NCI-H2227 (cell line): ENCODE results near the gene TNFAIP2.

Experiments used
- DNase-seq: peaks from one replicate; lab custom pipeline; 2025; ENCODE audit not compliant: unreplicated experiment; lab: John Stamatoyannopoulos, UW

The TNFAIP2 gene

DNA sequence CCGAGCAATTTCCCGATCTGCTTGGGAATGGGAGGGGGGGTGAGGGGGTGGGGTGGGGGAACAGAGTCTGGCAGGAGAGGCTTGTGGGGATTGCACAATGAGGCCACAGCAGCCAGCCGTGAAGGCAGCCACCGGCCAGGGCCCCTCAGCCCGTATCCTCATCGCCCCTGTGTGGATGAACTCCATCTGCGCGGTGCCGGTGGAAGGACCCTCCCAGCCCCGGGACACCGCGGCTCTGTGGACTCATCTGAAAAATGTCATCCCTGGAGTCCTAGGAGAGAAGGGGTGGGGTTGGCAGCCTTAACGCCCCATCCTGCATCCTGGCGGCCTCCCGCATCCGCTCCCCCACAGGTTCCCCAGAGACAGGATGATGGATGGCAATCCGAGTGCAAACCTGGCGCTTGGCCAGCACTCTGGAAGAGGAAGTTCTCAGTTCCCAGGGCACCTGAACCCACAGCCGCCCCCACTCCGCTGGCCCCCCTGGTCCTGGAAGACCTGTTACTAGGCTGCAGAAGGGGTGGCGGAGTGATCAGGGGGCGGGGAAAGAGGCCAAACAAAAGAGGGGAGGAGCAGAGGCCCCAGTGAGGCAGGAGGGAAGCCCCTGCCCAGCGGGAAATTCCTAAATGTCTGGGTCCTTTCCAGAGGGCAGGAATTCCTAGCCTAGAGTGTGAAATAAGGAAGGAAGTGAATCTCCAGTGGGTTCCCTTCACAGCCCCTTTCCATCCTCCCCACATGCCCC is 1.2 kb upstream of the TNFAIP2 start:
- peak; percentile 89 for DNase-seq

DNA sequence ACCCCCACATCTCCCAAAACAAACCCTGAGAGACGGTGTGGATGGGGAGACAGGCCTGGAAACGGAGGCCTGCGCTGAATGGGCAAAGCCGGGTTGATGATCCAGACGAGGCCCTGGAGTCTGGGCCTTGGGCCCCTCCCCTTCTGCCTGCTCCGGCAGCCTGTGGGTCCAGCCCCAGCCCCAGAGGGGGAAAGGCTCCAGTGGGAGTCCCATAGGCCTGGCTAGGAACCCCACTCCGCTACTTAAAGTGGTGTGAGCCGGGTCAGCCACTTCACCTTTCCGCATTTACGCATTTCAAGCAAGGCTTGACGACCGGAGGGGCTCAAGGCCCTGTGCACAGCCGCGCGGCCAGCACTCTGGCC is 695 bp upstream of the TNFAIP2 start:
- no peak for DNase-seq

DNA sequence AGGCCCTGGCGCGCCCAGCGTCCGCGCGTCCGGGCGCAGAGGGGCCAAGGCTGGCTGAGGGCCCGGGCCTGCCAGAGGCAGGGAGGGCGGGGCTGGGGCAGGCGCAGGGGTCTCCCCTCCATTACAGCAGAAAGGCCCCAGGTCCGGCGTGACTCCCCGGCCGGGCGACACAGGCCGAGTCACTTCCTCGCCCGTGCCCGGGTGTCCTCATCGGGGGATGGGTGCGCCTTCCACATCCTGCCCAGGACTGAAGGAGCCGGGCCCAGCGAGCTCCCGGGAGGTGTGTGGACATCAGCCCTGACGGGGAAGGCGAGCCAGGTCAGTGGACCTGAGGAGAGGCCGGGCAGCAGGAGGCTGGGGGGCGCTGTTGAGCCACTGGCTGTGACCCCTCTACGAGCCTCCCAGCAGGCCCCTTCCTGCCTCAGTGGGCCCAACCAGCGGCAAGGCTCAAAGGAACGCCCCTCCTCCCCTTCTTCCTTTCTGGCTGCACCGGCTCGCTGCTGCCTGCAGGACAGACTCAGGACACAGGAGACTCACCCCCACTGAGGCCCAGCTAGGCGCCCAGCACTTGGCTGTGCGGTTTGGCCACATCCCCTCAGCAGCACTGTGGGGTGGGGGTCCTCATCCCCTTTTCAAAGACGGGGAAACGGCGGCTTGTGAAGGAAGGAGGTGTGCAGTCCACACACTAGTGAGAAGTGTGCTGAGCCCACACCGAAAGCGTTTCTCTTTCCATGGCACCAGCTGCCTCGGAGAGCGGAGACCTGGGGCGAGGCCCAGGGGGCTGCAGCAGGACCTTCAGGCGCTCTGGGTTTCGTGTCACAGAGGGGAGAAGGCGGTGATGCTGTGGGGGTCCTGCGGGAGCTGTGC is 606 bp downstream of the TNFAIP2 start:
- DNase-seq = no peak

DNA sequence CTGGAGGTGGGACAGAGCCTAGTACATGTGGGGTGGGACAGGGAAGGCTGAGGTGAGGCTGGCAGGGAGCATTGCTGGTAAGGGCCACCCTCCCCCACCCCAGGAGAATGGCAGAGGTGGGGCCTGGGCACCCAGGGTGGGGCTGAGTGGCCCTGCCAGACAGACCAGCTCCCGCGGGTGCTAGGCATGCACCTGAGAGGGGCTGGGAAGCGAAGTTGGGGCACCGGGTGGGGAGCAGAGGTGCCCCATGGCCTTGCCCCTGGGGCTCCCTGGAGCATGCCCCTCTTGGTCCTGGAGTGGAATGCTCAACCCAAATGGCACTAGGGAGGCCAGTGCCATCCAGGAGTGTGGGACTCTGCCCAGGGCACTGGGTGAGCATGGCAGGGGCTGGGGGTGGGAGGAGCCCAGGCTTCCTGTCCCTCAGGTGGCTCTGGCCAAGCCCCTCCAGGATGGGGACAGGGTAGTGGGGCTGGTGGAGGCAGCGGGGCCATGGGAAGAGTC is 1.3 kb downstream of the TNFAIP2 start:
- no peak for DNase-seq

DNA sequence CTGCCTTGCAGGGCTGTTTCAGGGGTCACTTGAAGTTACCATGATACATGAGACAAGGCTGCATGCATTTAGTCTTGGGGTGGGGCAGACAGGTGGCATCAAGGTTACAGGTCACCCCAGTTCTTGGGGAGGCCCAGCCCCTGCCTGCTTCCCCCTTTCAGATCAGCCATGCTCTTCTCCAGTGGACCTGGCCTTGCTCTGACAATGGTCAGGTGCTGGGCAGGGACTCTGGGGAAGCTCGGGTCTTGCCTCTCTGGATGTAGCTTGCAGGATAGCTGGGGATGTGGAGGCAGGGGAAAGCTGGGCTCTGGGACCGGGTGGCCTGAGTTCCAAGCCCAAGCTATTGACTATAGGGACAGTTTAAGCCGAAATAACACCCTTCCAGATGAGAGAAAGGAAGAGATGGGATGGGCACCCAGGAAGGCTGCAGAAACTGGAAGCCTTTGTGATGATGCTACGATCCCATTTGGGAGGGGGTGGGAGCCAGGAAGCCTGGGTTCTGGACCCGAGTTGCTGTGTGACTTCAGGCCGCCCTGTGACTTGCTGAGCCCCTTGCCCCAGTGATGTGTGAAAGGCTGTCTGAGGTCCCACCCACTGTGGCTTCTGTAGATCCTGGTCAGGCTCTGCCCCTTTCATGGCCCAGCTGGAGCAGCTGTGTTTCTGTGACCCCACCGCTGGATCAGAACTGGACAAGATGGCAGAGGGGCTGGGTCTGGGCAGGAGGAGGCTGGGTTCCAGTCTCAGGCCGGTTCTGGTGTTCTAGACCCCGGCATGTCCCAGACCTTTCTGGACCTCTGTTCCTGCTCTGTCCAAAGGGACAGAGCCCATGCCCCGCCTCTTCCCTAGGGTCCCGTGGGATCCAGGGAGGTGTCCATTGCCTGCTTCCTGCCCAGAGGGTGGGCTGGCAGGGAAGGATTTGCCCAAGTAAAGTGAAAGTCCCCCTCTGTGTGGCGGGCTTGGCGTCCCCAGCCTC is 2.1 kb downstream of the TNFAIP2 start:
- no peak for DNase-seq

DNA sequence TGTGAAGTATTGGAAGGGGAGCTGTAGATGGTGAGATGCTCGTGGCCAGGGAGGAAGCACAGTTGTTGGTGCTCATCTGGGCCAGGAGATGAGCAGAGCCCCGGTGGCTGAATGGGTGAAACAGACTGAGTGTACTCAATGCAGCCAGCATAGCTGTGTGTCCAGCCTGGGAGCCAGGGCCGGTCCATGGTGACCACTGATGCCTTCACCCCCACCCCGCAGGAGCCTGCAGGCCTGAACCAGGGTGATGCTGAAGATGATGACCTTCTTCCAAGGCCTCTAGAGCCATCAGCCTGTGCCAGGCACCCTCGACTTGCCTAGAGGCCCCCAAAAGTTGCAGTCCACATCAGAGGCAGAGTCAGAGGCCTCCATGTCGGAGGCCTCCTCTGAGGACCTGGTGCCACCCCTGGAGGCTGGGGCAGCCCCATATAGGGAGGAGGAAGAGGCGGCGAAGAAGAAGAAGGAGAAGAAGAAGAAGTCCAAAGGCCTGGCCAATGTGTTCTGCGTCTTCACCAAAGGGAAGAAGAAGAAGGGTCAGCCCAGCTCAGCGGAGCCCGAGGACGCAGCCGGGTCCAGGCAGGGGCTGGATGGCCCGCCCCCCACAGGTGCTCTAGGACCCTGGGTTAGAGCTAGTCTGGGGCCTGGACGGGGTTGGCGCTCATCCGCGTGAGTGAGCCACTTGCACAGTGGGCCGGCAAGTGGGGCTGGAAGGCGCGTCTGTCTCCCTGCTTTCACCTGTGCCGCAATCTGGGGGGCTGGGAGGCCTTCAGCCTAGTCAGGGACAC is 3.0 kb downstream of the TNFAIP2 start:
- DNase-seq = no peak

DNA sequence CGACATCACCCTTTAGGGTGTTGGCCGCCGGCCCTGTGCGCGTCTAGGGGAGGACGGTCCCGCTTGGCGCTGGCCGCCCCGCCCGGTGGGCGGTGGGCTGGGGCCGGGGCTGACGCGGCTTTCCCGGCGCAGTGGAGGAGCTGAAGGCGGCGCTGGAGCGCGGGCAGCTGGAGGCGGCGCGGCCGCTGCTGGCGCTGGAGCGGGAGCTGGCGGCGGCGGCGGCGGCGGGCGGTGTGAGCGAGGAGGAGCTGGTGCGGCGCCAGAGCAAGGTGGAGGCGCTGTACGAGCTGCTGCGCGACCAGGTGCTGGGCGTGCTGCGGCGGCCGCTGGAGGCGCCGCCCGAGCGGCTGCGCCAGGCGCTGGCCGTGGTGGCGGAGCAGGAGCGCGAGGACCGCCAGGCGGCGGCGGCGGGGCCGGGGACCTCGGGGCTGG is 3.6 kb downstream of the TNFAIP2 start:
- peak; percentile 76 for DNase-seq

DNA sequence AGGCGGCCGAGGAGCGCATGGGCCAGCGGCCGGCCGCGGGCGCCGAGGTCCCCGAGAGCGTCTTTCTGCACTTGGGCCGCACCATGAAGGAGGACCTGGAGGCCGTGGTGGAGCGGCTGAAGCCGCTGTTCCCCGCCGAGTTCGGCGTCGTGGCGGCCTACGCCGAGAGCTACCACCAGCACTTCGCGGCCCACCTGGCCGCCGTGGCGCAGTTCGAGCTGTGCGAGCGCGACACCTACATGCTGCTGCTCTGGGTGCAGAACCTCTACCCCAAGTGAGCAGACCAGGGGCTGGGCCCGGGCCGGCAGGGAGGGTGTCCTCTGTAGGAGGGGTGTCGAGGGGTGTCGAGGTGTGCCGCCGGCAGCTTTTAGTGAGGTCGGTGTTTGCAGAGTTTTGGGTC is 4.1 kb downstream of the TNFAIP2 start:
- no peak for DNase-seq

DNA sequence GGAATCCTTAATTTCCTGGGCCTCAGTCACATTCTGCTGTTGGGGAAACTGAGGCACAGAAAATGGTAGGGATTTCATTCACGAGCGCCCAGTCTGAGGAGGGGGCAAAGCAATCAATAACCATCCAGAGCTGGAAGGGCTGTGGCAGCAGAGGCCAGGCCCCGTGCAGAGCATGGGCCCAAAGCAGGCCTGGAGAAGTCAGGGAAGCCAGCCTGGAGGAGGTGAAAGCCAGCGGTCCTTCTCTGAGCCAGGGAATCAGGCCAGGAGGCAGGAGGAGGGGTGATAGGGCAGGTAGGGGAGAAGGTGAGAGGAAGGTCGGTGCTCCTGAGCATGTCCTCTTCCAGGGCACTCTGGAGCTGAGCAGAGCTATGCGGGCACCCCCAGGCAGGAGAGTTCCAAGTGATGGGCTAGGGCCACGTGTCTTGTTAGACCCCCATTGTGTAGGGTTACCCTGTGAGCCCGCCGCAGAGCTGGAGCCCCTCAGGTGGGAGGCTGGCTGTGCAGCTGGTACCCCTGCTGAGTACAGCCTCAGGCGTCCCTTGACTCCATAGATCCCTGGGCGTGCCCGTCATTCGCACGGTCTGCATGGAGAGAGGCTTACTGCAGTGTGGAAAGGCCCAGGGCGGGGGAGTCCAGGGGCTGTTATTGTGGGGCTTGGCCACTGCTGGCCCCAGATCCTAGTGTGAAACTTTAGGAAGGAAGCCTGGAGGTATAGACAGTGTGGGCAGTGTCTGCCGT is 4.8 kb downstream of the TNFAIP2 start:
- no peak for DNase-seq

DNA sequence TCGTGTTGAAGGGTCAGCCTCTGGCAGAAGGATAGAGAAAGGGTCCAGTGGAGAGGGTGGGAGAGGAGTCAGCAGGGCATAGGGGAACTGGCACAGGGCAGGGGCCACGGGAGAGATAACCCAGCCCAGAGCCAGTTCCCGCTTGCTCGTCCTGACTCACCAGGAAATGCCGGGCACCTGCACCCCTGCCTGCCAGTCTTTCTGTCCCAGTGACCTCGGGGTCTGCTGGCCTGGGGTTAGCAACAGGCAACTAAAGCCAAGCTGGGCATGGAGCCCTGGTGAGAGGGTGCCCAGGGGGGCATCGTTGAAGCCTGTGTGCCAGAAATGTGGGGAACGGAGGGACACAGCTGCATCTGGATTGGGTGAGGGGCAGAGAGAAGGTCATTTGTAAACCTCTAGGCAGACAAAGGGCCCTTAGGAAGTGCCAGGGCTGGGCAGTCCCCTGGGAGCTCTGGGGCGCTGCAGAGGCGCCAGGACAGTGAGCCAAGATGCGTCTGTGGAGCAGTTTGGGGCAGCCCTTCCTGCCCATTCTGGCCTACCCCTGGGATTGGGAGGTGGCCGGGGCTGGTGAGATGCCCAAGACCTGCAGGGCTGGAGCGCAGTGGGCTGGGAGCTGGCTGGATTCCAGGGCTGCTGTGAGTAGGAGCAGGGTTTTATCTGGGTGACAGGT is 5.5 kb downstream of the TNFAIP2 start:
- no peak for DNase-seq

DNA sequence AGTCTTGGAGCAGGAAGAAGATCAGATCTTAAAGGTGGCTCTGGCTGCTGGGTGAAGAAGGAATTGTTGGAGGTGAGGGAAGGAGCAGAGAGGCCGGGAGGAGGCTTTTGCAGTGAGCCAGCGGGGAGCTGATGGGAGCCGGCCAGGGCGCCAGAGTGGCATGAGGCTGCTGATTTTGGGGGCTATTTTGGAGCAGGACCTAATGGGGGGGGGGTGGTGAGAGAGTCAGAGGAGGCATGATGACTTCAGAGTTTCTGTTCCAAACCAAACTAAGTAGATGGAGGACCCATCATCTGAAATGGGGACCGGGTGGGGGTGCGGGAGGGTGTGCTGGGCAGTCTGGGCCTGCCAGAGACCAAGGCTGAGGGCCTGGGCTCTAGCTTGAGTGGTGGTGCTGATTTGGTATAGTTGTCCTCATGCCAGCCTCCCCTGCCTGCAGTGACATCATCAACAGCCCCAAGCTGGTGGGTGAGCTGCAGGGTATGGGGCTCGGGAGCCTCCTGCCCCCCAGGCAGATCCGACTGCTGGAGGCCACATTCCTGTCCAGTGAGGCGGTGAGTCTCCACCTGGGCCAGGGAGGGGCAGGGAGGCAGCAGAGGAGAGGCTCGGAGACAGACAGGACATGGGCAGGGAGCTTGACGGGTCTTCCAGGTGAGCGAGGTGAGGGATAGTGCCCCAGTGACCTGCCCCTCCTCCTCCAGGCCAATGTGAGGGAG is 6.2 kb downstream of the TNFAIP2 start:
- no peak for DNase-seq

DNA sequence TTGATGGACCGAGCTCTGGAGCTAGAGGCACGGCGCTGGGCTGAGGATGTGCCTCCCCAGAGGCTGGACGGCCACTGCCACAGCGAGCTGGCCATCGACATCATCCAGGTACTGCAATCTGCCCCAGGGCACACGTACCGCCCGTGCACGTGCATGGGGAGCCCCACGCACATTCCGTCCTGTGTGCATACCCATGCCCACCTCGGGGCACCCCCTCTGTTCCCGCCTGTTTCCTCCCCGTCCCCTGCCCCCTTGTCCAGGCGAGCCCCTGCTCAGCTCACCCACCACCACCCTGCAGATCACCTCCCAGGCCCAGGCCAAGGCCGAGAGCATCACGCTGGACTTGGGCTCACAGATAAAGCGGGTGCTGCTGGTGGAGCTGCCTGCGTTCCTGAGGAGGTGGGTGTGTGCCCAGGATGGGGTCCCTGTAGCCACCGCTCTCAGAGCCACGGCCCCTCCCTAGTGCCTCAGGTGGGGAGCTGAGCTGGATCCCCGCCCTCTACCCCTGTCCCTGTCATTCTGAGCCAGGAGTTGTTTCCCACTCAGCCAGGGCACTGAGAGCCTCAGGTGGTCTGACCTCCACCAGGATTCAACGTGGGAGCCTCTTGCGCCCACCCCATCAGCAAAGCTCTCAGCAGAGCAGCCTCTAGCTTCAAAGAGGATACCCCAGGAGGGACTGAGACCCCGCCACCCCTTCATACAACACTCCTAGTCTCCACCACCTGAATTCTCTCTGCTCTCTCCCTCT is 6.9 kb downstream of the TNFAIP2 start:
- DNase-seq = no peak

DNA sequence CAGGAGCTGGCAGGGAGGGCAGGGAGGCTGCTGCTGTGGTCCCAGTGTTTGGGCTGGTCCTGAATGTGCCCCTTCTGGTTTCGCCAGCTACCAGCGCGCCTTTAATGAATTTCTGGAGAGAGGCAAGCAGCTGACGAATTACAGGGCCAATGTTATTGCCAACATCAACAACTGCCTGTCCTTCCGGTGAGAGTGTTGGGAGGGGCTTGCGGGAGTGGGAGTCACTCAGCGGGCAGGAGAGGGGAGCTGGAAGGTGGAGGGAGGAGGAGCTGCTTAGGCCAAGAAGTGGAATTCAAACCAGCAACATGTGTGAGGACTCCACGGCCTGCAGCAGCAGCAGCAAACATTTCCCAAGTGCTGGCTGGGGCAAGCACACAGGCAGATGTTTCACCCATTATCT is 7.7 kb downstream of the TNFAIP2 start:
- peak; percentile 27 for DNase-seq

DNA sequence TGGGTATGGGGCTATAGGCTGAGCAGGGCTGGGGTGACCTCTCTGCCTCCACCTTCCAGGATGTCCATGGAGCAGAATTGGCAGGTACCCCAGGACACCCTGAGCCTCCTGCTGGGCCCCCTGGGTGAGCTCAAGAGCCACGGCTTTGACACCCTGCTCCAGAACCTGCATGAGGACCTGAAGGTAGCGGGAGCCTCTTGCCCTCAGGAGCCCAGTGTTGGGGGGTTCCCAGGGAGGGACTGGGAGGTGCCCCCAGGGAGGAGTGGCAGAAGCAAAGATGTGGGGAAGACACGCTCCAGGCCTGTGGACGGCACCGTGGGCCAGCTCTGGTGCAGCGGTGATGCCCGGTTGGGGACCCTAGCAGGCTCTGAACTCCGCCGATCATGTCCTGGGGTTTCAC is 8.3 kb downstream of the TNFAIP2 start:
- no peak for DNase-seq

DNA sequence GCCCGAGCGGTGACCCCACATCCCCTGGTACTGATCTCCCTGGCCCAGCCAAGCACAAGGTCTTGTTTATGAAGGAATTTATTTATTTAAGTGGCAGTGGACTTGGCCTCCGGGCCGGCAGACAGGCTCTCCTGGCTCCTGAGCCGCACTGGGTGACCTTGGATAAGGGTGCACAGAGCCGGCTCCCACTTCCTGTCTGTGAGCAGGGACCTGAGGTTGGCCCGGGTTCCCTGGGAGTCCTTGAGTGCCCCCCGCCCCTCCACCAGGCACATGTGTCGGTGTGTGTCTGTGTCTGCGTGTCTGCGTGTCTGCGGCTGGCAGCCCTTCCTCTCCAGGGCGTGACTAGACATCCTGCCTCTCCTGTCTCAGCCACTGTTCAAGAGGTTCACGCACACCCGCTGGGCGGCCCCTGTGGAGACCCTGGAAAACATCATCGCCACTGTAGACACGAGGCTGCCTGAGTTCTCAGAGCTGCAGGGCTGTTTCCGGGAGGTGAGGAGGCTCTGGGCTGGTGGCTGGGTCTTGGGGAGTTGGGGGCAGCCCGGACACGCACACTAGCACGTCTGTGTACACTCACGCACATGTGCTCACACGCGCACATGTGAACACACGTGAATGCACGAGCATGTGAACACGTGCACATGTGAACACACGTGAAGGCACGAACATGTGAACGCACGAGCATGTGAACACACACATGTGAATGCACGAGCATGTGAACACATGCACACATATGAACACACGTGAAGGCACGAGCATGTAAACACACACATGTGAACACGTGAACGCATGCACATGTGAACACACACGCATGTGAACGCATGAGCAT is 9.3 kb downstream of the TNFAIP2 start:
- peak; percentile 13 for DNase-seq

DNA sequence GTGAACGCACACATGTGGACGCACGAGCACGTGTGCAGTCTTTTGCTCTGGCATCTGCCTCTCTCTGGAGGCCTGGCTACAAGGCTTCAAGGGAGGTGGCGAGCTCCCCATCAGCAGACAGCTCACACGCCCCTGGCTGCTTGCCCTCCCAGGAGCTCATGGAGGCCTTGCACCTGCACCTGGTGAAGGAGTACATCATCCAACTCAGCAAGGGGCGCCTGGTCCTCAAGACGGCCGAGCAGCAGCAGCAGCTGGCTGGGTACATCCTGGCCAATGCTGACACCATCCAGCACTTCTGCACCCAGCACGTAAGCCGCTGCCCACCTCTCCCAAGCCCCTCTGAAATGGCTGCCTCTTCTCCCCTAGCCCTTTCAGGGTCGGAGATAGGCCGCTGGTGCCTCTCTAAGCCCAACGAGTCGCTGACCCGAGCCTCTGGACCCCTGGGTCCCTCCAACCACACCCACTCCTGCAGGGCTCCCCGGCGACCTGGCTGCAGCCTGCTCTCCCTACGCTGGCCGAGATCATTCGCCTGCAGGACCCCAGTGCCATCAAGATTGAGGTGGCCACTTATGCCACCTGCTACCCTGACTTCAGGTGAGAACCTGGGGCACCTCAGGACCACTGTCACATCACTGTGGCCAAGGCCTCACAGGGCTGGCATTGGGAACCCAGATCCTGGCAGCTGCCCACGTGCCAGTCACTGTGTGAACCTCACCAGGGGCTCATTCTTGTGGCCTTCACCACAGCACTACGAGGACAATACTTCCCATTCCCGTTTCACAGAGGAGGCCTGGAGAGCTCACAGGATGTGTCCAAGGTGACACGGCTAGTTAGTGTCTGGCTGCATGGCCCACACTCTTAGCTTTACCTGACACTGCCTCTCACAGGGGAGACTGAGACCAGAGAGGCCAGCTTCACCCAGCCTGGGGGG is 10.2 kb downstream of the TNFAIP2 start:
- no peak for DNase-seq
